Neutrophil (primary cell): Measurements from ENCODE around the gene L3MBTL4.

Source experiments
- H3K27ac ChIP-seq: fragments of 200-600 bp; sonication (generic); 2 replicates; pipeline ENCODE4 v1.5.1; 2016; ENCODE audit warnings: mild to moderate bottlenecking, moderate library complexity
- H3K27me3 ChIP-seq: fragments of 200-600 bp; sonication (generic); 2 replicates; pipeline ENCODE4 v1.6.0; 2016; ENCODE audit warnings: mild to moderate bottlenecking
- H3K36me3 ChIP-seq: fragments of 200-600 bp; sonication (generic); 2 replicates; pipeline ENCODE4 v1.5.1; 2017
- H3K4me1 ChIP-seq, 2 experiments: fragments of 200-600 bp in 1 of 2; sonication (generic) in 1 of 2; 1 replicate in 1 of 2; 2 replicates in 1 of 2; pipeline versions ENCODE4 v1.5.1 to v1.6.1; 2013 to 2016; ENCODE audit warnings: low read depth in 1 of 2, low read length in 1 of 2, mild to moderate bottlenecking in 1 of 2, moderate library complexity in 1 of 2; ENCODE audit not compliant: control insufficient read depth in 1 of 2, insufficient read depth in 1 of 2
- H3K4me3 ChIP-seq, 2 experiments: fragments of 200-600 bp in 1 of 2; sonication (generic) in 1 of 2; 1 replicate in 1 of 2; 2 replicates in 1 of 2; pipeline ENCODE4 v1.5.1; 2013 to 2016; ENCODE audit warnings: low read depth in 1 of 2, low read length in 1 of 2, mild to moderate bottlenecking in 1 of 2, moderate library complexity in 1 of 2
- H3K9me3 ChIP-seq: fragments of 200-600 bp; sonication (generic); 2 replicates; pipeline ENCODE4 v1.5.1; 2016
- TF ChIP-seq, protein P1 (sequence below): fragments of 200-600 bp; sonication (generic); IDR thresholded peaks from 2 replicates; pipeline ENCODE4 v1.5.1; 2016; ENCODE audit warnings: antibody characterized with exemption

Gene L3MBTL4

GRCh38 chr18:6015364-6015763, 399.3 kb downstream of the L3MBTL4 start:
- TF ChIP-seq, protein P1, sequence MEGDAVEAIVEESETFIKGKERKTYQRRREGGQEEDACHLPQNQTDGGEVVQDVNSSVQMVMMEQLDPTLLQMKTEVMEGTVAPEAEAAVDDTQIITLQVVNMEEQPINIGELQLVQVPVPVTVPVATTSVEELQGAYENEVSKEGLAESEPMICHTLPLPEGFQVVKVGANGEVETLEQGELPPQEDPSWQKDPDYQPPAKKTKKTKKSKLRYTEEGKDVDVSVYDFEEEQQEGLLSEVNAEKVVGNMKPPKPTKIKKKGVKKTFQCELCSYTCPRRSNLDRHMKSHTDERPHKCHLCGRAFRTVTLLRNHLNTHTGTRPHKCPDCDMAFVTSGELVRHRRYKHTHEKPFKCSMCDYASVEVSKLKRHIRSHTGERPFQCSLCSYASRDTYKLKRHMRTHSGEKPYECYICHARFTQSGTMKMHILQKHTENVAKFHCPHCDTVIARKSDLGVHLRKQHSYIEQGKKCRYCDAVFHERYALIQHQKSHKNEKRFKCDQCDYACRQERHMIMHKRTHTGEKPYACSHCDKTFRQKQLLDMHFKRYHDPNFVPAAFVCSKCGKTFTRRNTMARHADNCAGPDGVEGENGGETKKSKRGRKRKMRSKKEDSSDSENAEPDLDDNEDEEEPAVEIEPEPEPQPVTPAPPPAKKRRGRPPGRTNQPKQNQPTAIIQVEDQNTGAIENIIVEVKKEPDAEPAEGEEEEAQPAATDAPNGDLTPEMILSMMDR = no peak
- H3K27me3 ChIP-seq = no peaks in the 10 kb centered on the region
- no peak overlapping the region for H3K4me3 ChIP-seq
- H3K36me3 ChIP-seq = no peaks in the 10 kb centered on the region
- no peak overlapping the region for H3K27ac ChIP-seq
- no peaks in the 10 kb centered on the region for H3K4me1 ChIP-seq
- no peaks in the 10 kb centered on the region for H3K9me3 ChIP-seq

GRCh38 chr18:6013171-6013810, 401.4 kb downstream of the L3MBTL4 start:
- H3K27me3 ChIP-seq = no peaks in the 10 kb centered on the region
- no peaks in the 10 kb centered on the region for H3K4me1 ChIP-seq
- TF ChIP-seq, protein P1 = no peak
- H3K4me3 ChIP-seq = no peak overlapping the region
- H3K36me3 ChIP-seq = no peaks in the 10 kb centered on the region
- H3K9me3 ChIP-seq = no peaks in the 10 kb centered on the region
- no peak overlapping the region for H3K27ac ChIP-seq

DNA sequence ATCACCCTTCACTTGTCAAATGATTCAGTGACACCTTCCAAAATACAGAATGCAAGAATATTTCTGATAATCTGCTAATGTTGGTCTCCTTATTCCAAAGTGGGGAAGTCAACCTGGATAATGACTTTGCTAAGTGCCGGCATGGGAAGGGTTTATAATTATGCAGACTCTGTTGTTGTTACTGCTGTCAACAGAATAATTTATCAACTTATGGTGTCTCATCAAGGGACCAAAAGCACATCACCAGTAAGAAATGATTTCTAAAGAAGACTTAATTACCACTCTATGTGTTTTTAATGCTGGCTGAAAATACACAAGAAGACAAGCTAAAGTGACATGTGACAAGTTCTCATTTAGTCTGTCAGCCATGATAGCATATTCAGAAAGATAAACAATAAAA, 403.8 kb downstream of the L3MBTL4 start:
- Histone ChIP-seq H3K4me3 (no peak overlapping the region), H3K9me3 (no peaks in the 10 kb centered on the region), H3K27me3 (no peaks in the 10 kb centered on the region), H3K27ac (no peak overlapping the region), H3K4me1 (no peaks in the 10 kb centered on the region), H3K36me3 (no peaks in the 10 kb centered on the region)
- TF ChIP-seq, protein P1 = no peak

DNA sequence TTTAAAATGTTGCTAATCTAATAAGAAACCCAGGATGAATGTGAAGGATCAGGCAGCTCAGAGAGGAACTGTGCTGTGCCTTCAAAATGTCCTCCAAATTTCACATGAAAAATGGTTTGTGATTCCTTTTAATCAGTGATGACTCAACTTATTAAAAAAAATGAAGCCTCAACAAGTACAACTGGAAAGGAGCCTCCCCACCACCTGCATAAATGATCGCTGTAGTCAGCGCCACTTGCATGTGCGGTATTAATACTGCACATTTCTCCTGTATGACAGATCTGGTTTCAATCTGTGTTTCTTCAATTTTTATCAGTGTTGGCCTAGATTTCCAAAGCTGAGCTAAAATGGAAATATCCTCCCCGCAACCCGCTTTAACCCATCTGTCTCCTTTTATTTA, 404.4 kb downstream of the L3MBTL4 start:
- no peak overlapping the region for H3K4me3 ChIP-seq
- no peaks in the 10 kb centered on the region for H3K9me3 ChIP-seq
- no peaks in the 10 kb centered on the region for H3K27me3 ChIP-seq
- H3K4me1 ChIP-seq = no peaks in the 10 kb centered on the region
- TF ChIP-seq, protein P1 = no peak
- H3K27ac ChIP-seq = no peak overlapping the region
- no peaks in the 10 kb centered on the region for H3K36me3 ChIP-seq

DNA sequence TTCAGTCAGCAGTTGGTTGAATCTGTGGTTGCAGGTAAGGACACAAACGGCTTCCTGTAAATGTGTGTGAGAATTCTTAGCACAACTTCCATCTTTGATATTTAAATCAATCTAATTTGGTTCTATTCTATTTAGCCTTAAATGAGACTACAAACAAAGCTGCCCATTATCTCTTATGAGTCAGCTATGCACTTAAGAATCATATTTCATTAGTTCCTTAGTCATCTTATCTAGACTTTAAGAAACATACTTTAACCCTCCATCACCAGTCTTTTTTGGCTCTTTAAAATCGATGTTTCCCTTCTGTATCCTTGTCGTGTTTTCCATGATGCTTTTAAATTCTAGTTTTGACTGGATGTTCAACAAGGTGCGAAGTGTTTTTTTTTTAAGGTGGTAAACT, 405.0 kb downstream of the L3MBTL4 start:
- no peaks in the 10 kb centered on the region for H3K4me1 ChIP-seq
- H3K27ac ChIP-seq = no peak overlapping the region
- H3K4me3 ChIP-seq = no peak overlapping the region
- TF ChIP-seq, protein P1 = no peak
- no peaks in the 10 kb centered on the region for H3K27me3 ChIP-seq
- H3K36me3 ChIP-seq = no peaks in the 10 kb centered on the region
- H3K9me3 ChIP-seq = no peaks in the 10 kb centered on the region

DNA sequence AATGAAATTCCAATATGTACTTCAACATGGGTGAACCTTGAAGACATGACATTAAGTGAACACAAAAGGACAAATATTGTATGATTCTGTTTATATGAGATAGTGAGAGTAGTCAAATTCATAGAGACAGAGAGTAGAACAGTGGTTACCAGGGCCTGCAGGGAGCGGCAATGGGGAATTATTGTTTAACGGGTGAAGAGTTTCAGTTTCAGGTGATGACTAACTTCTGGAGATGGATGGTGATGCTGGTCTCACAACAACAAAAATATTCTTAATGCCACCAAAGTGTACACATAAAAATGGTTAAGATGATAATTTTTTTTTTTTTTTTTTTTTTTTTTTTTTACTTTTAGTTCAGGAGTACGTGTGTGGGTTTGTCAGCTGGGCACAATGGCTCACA, 410.0 kb downstream of the L3MBTL4 start:
- Histone ChIP-seq H3K27me3 (no peaks in the 10 kb centered on the region), H3K36me3 (no peaks in the 10 kb centered on the region), H3K4me3 (no peak overlapping the region), H3K27ac (no peak overlapping the region), H3K4me1 (no peaks in the 10 kb centered on the region), H3K9me3 (no peaks in the 10 kb centered on the region)
- TF ChIP-seq, protein P1 = no peak
